ENCODE results near the gene PARN. TPM values are rescaled to one million over a fixed set of nuclear protein-coding genes. Genes with fewer than 3 reads are reported as not detected.
"Not testable (repeated sequence)": the region's sequence is repeated elsewhere in the genome, so short reads cannot be mapped to it uniquely, and the experiment has no call there.

Gene PARN
- total and polyA plus RNA-seq, 2 of the 4 experiments (the other 2 are of a cell fraction), result 24.6 to 25.1 TPM

DNA sequence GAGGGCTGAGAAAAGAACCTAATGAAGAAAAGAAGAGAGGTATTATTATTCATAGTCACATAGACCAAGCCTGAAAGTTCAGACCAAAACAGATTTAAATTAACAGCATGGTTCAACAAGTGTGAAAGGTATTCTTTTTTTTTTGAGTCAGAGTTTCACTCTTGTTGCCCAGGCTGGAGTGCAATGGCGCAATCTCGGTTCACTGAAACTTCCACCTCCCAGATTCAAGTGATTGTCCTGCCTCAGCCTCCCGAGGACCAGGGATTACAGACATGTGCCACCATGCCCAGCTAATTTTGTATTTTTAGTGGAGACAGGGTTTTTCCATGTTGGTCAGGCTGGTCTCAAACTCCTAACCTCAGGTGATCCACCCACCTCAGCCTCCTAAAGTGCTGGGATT is 49.1 kb downstream of the PARN start:
- intact Hi-C loops (cut with micrococcal nuclease); in situ Hi-C loops (cut with MboI; ENCODE audit: low sequenced_read_pairs): not testable (repeated sequence)

More for the DNA sequence above, 49.1 kb downstream of the PARN start:
- H3K23ac ChIP-seq (ENCODE audit: low read depth, low read length); H3K79me1 ChIP-seq (ENCODE audit: low read depth in 1 of 2, low read length in 2 of 2); H3K18ac ChIP-seq (ENCODE audit: low read depth, low read length); H3K14ac ChIP-seq (replicated peaks; ENCODE audit: low read depth, low read length); H2AK5ac ChIP-seq (ENCODE audit: low read depth, low read length); H4K8ac ChIP-seq (ENCODE audit: low read depth in 2 of 2, low read length in 2 of 2); H2AK9ac ChIP-seq (replicated peaks; ENCODE audit: low read depth, low read length, poor library complexity); H3K9me1 ChIP-seq (ENCODE audit: insufficient read depth, low read length); H3K4ac ChIP-seq (ENCODE audit: low read depth, low read length); H3K56ac ChIP-seq (ENCODE audit: extremely low read depth, insufficient read depth, low read length); CTCF ChIA-PET; H4K20me1 ChIP-seq (ENCODE audit: insufficient read depth, low read length); BruUV-seq (replicated peaks); H3K9ac ChIP-seq (ENCODE audit: low read depth, low read length); H3K27me3 ChIP-seq (ENCODE audit: control insufficient read depth, insufficient read depth, low read length); H2AFZ ChIP-seq (replicated peaks; ENCODE audit: low read length, poor library complexity); H4K91ac ChIP-seq (ENCODE audit: insufficient read depth, low read depth, low read length); H3K4me3 ChIP-seq (ENCODE audit: insufficient read depth, low read depth, low read length); dilution Hi-C loops (cut with HindIII; ENCODE audit: low sequenced_read_pairs, unreplicated experiment); H3K9me3 ChIP-seq (ENCODE audit: control insufficient read depth, insufficient read depth, low read length); H3K27ac ChIP-seq (ENCODE audit: insufficient read depth, low read length); H4K5ac ChIP-seq (ENCODE audit: low read depth, low read length); H2BK120ac ChIP-seq (ENCODE audit: low read depth, low read length); H2BK20ac ChIP-seq (ENCODE audit: low read depth, low read length); ATAC-seq (ENCODE audit: low read depth); H2BK5ac ChIP-seq (ENCODE audit: low read depth, low read length, poor library complexity, severe bottlenecking); DNase-seq; H3K4me2 ChIP-seq (ENCODE audit: low read depth, low read length); H3K4me1 ChIP-seq (ENCODE audit: control insufficient read depth, insufficient read depth, low read length); H2BK15ac ChIP-seq (ENCODE audit: low read depth, low read length); POLR2A ChIA-PET (ENCODE audit: unreplicated experiment): not testable (repeated sequence)
- WGBS, 2 experiments (ENCODE audit: extremely low coverage in 2 of 2, insufficient read length in 1 of 2), result no CpG with 5 or more reads among the region's 3 CpGs
- H3K36me3 ChIP-seq (ENCODE audit: control insufficient read depth, insufficient read depth, low read length), result peaks cover 38% of the 10 kb centered on the region
